Heart right ventricle (tissue), 16 donors: ENCODE measurements around the gene ARHGEF10L. TPM values are rescaled to one million over a fixed set of nuclear protein-coding genes. Genes with fewer than 3 reads are reported as not detected.

ENCODE experiments used
- ATAC-seq, 8 donors: fragments of 200-7000 bp; cut with Tn5 transposase; one replicate each; pipeline ENCODE4 v1.9.1; 2020; ENCODE audit warnings: mild to moderate bottlenecking in 8 of 8, moderate library complexity in 8 of 8, moderate number of reproducible peaks in 1 of 8
- DNase-seq, 2 donors: peaks; one replicate each; pipeline ENCODE4 v3.0.0-alpha.2; 2020
- H3K27ac ChIP-seq, 10 donors: fragments of 200-600 bp; sonication (generic) in 2 of 10; one replicate each; pipeline versions ENCODE4 v1.5.0 to v1.8.0; 2020 to 2022; ENCODE audit warnings: mild to moderate bottlenecking in 3 of 10
- H3K27me3 ChIP-seq, 7 donors: fragments of 200-600 bp; one replicate each; pipeline ENCODE4 v1.8.0; 2021 to 2022; ENCODE audit warnings: mild to moderate bottlenecking in 2 of 7
- H3K36me3 ChIP-seq, 9 donors: fragments of 200-600 bp; sonication (generic) in 1 of 9; one replicate each; pipeline versions ENCODE4 v1.5.0 to v1.8.0; 2020 to 2022; ENCODE audit warnings: mild to moderate bottlenecking in 2 of 9
- H3K4me1 ChIP-seq, 9 donors: fragments of 200-600 bp; sonication (generic) in 1 of 9; one replicate each; pipeline versions ENCODE4 v1.5.0 to v1.8.0; 2020 to 2022; ENCODE audit warnings: mild to moderate bottlenecking in 4 of 9
- H3K4me3 ChIP-seq, 10 donors: fragments of 200-600 bp; sonication (generic) in 2 of 10; one replicate each; pipeline versions ENCODE4 v1.5.0 to v1.8.0; 2020 to 2022; ENCODE audit warnings: mild to moderate bottlenecking in 7 of 10, moderate library complexity in 2 of 10
- H3K9me3 ChIP-seq, 11 donors: fragments of 200-600 bp in 10 of 11; sonication (generic) in 2 of 11; one replicate each; pipeline versions ENCODE4 v1.5.0 to v1.8.0; 2013 to 2022; ENCODE audit warnings: mild to moderate bottlenecking in 2 of 11, control low read depth in 1 of 11, moderate library complexity in 1 of 11
- WGBS, 2 donors: extraction: QIAGEN DNeasy Blood & Tissue Kit; methylation state at CpG; one replicate each; pipeline ENCODE4 v1.1.7; 2013; ENCODE audit warnings: inconsistent platforms in 1 of 2; 5-methylcytosine and 5-hydroxymethylcytosine counted together
- intact Hi-C, 10 donors: fragments of 100-400 bp; cut with DNase I; formaldehyde crosslinking; loops; one replicate each; pipeline versions ENCODE4 v1.11.1 to v1.14.2; 2022
- polyA plus RNA-seq, 2 donors: library from polyadenylated mRNA; stranded (reverse); fragments of 200-250 nt; gene quantifications; one replicate each; pipeline ENCODE4 v1.2.3, GENCODE V29; 2013
- total RNA-seq, 10 donors: library from RNA; stranded (reverse); fragmentation: NEBNext Ultra II Directional in 3 of 10; extraction: Animal tissue kit (Norgen Biotek cat#: 25700) in 3 of 10; gene quantifications; one replicate each; pipeline versions ENCODE4 v1.2.1 to v1.2.4, GENCODE V29; 2021 to 2023
- TF ChIP-seq, protein P1 (sequence below), 9 donors: fragments of 200-600 bp; sonication (generic) in 2 of 9; IDR thresholded peaks; one replicate each; pipeline versions ENCODE4 v1.5.0 to v1.8.0; 2021 to 2022; ENCODE audit warnings: antibody characterized with exemption in 9 of 9, mild to moderate bottlenecking in 5 of 9, moderate library complexity in 1 of 9
- donor health status: Arrhythmogenic right ventricular cardiomyopathy.
- donor health status: ischemic (EF 13 %, LVEDD 7.1; RV severe dilation, severe dysfunction).
- donor health status: healthy with polysubstance abuse.
- donor health status: DM: no; HTN: yes; CAD: no.
- donor health status: DM: no; HTN: no; CAD: no.
- donor health status: ischemic (EF 25% LVEDD 6.9; RV normal size, moderate dysfunction).
- donor health status: ischemic (EF 25% LVEDD 5.7; RV mildly dilated, moderate dysfunction).
- donor health status: healthy.
- donor health status: DM: yes; HTN: yes; CAD: no.
- donor health status: Ischemic cardiomyopathy.
- donor health status: ischemic (EF 35%, LVEDD 5.7; RV mildly dilated, moderate dysfunction).
- donor health status: nonischemic (EF 11% LVEDD 7.7; RV severe dilation, severe dysfunction).
- donor health status: DM: yes; HTN: yes; CAD: no.
- donor health status: PGD.
- donor health status: ischemic (EF 29% LVEDD 5.4; RV normal size, mild dysfunction).
- donor health status: nonischemic (EF 23%, LVEDD 6.1; RV moderate dilation, normal function).

ARHGEF10L gene
- total and polyA plus RNA-seq, 12 donors = 45.4 to 68.4 (median 50.6) TPM

GRCh38 chr1:17569200-17570139 lies 30.0 kb downstream of the ARHGEF10L start:
- DNase-seq (peak; percentile 76 to 89), ATAC-seq (peak; percentile 80 to 89 (median 84))
- intact Hi-C loops = loop anchor here in 1 of 10 donors (5.0 kb wide), 1 partner anchor 37 kb away; no protein-coding TSS in a partner anchor
- H3K27ac ChIP-seq = peak overlapping the region; percentile 85 to 98 (median 94)
- H3K9me3 ChIP-seq = no peaks in the 10 kb centered on the region
- WGBS, 2 donors = 10 to 16% methylated on average over 16 of the region's 16 CpGs
- H3K4me3 ChIP-seq = peak overlapping the region in 3 of 10 donors; percentile 16 to 26 (median 18)
- H3K27me3 ChIP-seq = no peaks in the 10 kb centered on the region
- H3K36me3 ChIP-seq = no peaks in the 10 kb centered on the region
- TF ChIP-seq, protein P1, sequence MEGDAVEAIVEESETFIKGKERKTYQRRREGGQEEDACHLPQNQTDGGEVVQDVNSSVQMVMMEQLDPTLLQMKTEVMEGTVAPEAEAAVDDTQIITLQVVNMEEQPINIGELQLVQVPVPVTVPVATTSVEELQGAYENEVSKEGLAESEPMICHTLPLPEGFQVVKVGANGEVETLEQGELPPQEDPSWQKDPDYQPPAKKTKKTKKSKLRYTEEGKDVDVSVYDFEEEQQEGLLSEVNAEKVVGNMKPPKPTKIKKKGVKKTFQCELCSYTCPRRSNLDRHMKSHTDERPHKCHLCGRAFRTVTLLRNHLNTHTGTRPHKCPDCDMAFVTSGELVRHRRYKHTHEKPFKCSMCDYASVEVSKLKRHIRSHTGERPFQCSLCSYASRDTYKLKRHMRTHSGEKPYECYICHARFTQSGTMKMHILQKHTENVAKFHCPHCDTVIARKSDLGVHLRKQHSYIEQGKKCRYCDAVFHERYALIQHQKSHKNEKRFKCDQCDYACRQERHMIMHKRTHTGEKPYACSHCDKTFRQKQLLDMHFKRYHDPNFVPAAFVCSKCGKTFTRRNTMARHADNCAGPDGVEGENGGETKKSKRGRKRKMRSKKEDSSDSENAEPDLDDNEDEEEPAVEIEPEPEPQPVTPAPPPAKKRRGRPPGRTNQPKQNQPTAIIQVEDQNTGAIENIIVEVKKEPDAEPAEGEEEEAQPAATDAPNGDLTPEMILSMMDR (IDR thresholded peaks at IDR 0.05) = no peak
- H3K4me1 ChIP-seq = peaks cover 43 to 98% (median 75%) of the 10 kb centered on the region in 9 donors

GRCh38 chr1:17570228-17570627 lies 30.7 kb downstream of the ARHGEF10L start:
- DNase-seq (no peak), ATAC-seq (peak in 1 of 8 donors; percentile 1)
- Histone ChIP-seq H3K27ac (peak overlapping the region; percentile 85 to 98 (median 94)), H3K4me3 (no peak overlapping the region), H3K36me3 (no peaks in the 10 kb centered on the region), H3K4me1 (peaks cover 44 to 98% (median 75%) of the 10 kb centered on the region in 9 donors), H3K27me3 (no peaks in the 10 kb centered on the region), H3K9me3 (no peaks in the 10 kb centered on the region)
- intact Hi-C loops = no loop called here
- TF ChIP-seq, protein P1 (IDR thresholded peaks at IDR 0.05) = no peak
- 85 to 87% methylated on average over 3 of the region's 3 CpGs for WGBS, 2 donors

- no peak for ATAC-seq
- TF ChIP-seq, protein P1 (IDR thresholded peaks at IDR 0.05) = peak in 2 of 9 donors; percentile 12 to 20
- Histone ChIP-seq H3K36me3 (no peaks in the 10 kb centered on the region), H3K27ac (peak overlapping the region in 6 of 10 donors; percentile 28 to 94 (median 38)), H3K4me1 (peaks cover 36 to 86% (median 66%) of the 10 kb centered on the region in 9 donors), H3K9me3 (no peaks in the 10 kb centered on the region), H3K27me3 (no peaks in the 10 kb centered on the region), H3K4me3 (no peak overlapping the region)
- no peak for DNase-seq
- WGBS, 2 donors = 88% methylated on average over 9 of the region's 9 CpGs
- intact Hi-C loops = no loop called here
Observed at GRCh38 chr1:17572264-17572985, 32.9 kb downstream of the ARHGEF10L start.

GRCh38 chr1:17573518-17574041 lies 34.1 kb downstream of the ARHGEF10L start:
- Histone ChIP-seq H3K27me3 (no peaks in the 10 kb centered on the region), H3K27ac (peak overlapping the region in 8 of 10 donors; percentile 15 to 94 (median 36)), H3K4me1 (peaks cover 29 to 75% (median 54%) of the 10 kb centered on the region in 9 donors), H3K9me3 (no peaks in the 10 kb centered on the region), H3K36me3 (no peaks in the 10 kb centered on the region), H3K4me3 (no peak overlapping the region)
- DNase-seq (no peak), ATAC-seq (no peak)
- TF ChIP-seq, protein P1 (IDR thresholded peaks at IDR 0.05) = no peak
- intact Hi-C loops = no loop called here
- 30 to 31% methylated on average over 9 to 10 of the region's 10 CpGs for WGBS, 2 donors
